Raji (cell line): Measurements from ENCODE around the gene SERPINE3.

Experiments
- POLR2A ChIP-seq: IDR thresholded peaks from 2 replicates; pipeline ENCODE4 v1.6.1; 2011; ENCODE audit warnings: low read depth, low read length, control low read depth; ENCODE audit not compliant: insufficient read depth

The SERPINE3 gene

GRCh38 chr13:51339354-51339753, at the start of gene SERPINE3:
Gene SERPINE3, plus strand, starts transcription at chr13:51339691. Its CDS starts 1,401 bp downstream, at chr13:51341092.
- TF ChIP-seq POLR2A = no peak

GRCh38 chr13:51291341-51291740, 48.1 kb upstream of the SERPINE3 start:
- no peak for TF ChIP-seq POLR2A

GRCh38 chr13:51292000-51292565, 47.4 kb upstream of the SERPINE3 start:
- no peak for TF ChIP-seq POLR2A

DNA sequence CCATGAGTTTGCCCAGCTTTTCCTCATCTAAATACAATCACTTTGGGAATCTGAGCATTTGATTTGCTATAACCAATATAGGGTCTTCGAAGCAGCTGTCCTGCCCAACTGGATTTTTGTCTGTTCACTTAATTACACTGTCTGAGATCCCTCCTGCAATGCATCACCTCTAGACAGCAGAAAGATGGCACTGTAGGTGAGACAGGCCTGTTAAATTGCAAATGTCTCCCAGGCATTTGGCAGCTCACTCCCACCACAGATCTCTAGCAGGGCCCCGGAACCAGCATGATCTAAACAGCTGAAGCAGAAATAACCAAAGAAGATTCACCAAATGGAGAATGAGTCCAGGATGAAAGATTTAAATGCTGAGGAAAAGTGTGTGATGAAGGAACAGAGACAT, 41.9 kb upstream of the SERPINE3 start:
- no peak for TF ChIP-seq POLR2A

DNA sequence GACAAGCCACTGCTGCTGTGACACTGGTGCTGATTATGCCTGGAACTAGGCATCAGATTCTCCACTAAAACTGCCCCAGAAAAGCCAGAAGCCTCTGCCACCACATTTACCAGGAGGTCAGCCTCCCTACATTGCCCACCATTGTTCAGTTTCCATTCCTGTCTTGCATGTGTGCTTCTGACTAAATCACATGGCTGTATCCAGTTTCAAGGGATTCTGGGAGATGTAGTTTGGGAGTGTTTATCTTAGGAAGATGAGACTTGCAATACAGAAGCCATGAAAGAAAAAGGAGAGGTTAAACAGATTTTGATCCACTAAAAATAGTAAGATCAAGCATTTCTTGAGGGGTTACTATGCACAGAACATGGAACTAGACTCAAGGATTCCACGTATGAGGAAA, 40.7 kb upstream of the SERPINE3 start:
- no peak for TF ChIP-seq POLR2A

GRCh38 chr13:51303063-51303552, 36.4 kb upstream of the SERPINE3 start:
- TF ChIP-seq POLR2A = no peak

- no peak for TF ChIP-seq POLR2A
These were observed 35.6 kb upstream of the SERPINE3 start for GRCh38 chr13:51303882-51304281.

DNA sequence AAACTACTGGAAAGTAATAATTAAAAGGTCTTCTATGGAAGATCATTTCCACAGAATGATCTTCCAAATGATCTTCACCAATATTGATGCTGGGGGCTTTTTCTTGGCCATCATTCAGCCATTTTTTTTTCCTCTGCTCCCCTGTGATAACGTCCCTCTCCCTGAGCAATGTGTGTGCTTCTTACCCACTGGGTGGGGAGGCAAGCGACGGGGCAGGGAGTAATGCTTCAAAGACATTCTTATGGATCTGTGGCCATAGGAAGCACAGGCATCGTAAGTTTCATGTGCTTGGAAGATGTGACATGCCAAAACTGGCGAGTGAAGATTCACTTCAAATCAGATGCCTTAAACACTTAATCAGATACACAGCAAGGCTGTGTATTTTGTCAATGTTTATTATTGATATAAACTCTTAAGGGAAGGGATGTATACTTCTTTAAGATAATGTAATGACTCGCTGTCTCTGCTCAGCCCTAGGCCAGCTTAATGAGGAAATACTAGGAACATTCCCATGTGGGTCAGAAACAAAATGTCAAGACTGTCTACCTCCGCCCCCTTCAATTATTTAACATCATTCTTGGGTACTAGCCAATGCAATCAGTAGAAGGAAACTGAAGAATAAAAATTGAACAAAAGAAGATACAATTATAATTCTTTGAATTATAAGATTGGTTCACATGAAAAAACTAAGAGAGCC, 34.1 kb upstream of the SERPINE3 start:
- TF ChIP-seq POLR2A = no peak

DNA sequence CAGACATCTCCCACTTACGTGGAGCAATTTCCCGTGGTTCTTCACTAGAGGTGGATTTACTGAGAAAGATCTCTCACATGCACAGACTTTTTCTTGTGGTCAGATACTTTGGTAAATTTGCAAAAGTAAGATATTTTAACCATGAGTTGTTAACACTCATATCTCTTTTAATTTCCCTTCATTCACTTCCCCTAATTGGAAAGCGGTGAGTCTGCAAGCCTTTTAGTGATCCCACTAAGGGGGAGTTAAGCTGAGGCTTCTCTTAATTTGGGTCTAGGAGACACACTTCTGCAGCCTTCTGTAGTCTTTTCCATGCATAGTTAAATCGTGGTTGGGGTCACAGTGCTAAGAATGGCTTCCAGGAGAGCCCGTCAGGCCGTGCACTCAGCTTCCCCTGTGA, 30.7 kb upstream of the SERPINE3 start:
- TF ChIP-seq POLR2A = no peak

DNA sequence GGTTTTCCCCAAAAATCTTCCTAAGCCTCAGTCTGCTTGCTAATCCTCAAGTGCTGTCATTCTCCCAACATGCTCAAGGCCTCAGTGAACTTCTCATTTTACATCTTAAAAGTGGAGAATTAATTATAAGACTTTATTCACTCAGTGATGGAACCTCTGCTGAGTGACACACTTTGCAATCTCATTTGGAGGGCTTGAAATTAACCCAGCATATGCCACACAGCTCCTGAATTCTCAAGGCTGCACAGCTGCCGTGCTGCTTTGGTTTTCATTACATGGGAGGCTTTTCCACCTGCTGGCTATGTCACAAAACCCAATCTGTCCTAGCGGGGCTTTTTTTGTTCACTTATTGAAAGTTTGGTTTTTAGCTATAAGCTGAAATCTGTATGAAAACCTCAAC, 28.3 kb upstream of the SERPINE3 start:
- TF ChIP-seq POLR2A = no peak

DNA sequence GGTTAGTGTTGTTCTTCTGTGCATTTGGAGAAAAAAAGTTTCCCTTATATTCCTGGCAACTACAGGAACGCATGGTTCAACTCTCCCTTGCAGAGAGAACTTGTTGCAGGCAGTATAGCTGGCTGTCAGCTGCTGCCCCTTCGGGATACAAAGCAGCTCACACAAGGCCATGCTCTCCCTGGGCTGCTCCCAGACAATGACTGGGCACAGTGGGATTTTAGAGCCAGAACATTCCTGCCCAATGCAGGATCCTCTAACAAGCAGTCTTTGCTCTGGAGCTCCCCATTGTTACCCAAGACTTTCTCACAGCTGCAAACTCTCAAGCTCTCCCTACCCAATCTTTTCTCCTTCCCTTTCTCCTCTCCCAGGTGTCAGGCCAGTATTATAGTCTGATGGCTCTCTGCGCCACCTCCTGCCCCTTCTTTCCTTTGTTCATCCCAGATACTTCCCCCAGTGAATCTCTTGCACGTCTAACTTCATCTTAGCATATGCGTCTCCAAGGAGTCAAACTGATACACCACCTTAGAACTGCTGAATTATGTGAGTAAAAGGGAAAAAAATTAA, 27.5 kb upstream of the SERPINE3 start:
- TF ChIP-seq POLR2A = no peak

DNA sequence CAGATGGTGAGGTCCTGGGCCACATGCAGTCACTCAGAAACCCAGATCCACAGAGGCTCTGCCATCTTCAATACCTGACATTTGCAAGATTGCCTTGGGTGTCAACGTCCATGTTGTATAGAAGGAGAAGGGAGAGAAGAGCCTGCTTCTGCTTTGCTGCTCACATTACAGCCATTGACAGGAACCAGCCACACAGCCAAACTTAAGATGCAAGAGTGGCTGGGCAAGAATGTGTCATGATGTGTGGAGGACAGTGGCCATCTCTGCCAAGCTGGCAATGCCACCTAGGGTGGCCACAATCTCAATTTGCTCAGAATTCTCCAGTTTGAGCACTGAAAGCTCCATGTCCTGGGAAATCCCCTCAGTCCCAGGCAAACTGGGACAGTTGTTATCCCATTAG, 25.9 kb upstream of the SERPINE3 start:
- TF ChIP-seq POLR2A = no peak

DNA sequence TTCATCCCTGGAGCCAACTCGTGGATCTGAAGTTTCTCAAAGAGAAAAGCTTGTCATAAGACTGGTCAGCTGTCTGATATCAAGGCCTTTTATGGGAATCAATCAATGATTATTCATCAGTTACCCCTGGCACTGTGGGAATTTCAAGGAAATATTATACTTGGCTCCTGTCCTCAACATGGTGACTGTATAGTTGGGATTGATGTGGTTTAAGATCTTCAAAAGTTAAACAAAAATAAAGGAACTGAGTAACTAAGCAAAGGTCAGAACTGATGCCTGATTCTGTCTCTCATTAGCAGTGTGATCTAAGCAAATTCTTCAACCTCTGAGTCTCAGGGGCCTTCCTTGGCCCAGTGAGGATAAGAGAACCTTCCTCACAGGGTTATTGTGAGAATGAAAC, 22.2 kb upstream of the SERPINE3 start:
- TF ChIP-seq POLR2A = no peak

- no peak for TF ChIP-seq POLR2A
These were observed 21.5 kb upstream of the SERPINE3 start for GRCh38 chr13:51318015-51318414.

DNA sequence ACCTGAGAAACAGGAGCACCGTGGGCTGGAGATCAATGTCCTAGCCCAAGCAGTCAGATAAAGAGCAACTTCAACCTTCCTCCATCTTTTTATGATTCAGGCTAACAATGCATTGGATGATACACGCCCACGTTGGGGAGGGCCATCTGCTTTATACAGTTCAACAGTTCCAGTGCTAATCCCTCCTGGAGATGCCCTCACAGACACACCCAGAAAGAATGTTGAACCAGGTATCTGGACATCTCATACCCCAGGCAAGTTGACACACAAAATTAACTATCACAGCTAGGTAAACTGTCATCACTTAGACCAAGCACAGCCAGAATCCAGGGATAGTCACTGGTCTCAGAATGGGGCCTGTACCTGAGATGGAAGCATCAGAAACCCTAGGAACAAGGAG, 20.6 kb upstream of the SERPINE3 start:
- TF ChIP-seq POLR2A = no peak

- no peak for TF ChIP-seq POLR2A
These were observed 17.7 kb upstream of the SERPINE3 start for GRCh38 chr13:51321836-51322235.
